Measurements from ENCODE around the gene MLXIP. TPM values are rescaled to one million over a fixed set of nuclear protein-coding genes. Genes with fewer than 3 reads are reported as not detected.

Gene MLXIP
- total and polyA plus RNA-seq, 3 experiments from 2014 or later = 18.3 to 33.9 (median 32.1) TPM

DNA sequence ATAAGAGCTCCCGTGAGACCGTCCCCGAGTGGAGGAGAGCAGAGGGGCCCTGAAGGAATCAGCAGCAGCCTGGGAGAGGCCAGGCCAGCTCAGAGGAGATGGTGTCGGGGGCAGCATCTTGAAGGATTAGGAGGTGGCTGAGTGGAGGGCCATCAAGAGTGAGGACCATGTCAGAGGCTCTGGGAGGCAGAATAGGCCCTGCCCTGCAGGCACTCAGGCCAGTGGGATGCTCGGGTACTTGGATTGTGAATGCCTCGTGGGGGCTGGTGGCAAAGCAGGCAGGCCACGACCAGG lies 47.7 kb downstream of the MLXIP start:
- Histone ChIP-seq H3K4me3 (ENCODE audit: low read length) (no peak overlapping the region), H3K36me3 (ENCODE audit: insufficient read depth, low read length) (peaks cover 36% of the 10 kb centered on the region), H3K27me3 (ENCODE audit: insufficient read depth, low read length, poor library complexity, severe bottlenecking) (no peaks in the 10 kb centered on the region), H3K4me1 (ENCODE audit: insufficient read depth, low read length) (peaks cover 11% of the 10 kb centered on the region), H3K27ac (ENCODE audit: low read depth, low read length) (no peak overlapping the region), H3K9me3 (ENCODE audit: low read length) (no peaks in the 10 kb centered on the region)
- CTCF ChIA-PET = interaction anchor here (1.2 to 5.8 kb wide), 3 partner anchors 58 to 75 kb away, joined by 3 to 94 read pairs (median 4); no protein-coding TSS in a partner anchor
- Mint-ChIP-seq H3K9me3 (no peaks in the 10 kb centered on the region), H3K4me1 (peaks cover 20 to 40% (median 22%) of the 10 kb centered on the region in 3 donors), H3K36me3 (peaks cover 0 to 50% (median 14%) of the 10 kb centered on the region in 3 donors), H3K27me3 (no peaks in the 10 kb centered on the region), H3K4me3 (no peak overlapping the region), H3K27ac (no peak overlapping the region)
- POLR2A ChIA-PET = no interaction called here
- peak in 1 of 5 donors; percentile 8 for DNase-seq

DNA sequence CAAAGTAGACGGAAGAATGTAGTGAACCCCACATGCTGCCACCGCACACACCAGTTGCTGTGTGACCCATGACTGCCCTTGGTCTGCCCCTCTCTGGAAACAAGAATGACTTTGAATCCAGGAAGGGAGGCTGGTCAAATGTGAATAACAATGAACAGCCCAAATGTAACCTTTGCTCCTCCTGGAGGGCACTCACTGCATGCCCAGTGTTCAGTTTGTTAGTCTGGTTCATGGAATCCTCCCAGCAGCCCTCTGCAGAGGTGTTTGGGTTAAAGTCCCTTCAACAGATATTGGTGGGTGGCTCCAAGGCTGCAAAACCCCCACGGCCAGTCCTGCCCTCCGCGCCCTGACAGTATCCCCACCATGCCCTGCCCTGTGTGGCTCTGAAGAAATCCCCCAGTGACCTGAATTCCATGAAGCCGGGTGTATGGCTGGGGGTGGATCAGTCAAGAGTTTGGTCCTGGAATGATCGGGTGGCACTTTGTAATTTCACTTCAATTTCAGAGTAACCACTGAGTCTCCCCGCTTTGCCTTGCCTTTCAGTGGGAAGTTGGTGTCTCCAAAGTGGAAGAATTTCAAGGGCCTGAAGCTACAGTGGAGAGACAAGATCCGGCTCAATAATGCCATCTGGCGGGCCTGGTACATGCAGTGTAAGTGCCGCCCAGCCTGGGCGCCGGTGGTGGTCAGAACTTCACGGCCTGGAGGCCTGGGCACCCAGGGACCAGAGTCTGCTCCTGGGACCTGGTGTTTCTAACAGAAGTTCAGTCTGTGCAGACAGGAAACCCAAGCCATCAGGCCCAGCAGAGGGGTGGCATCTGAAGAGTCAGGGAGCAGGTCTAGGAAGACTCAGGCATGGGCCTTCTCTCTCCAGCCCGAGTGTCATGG lies 48.4 kb downstream of the MLXIP start:
- Mint-ChIP-seq H3K36me3 (peaks cover 0 to 55% (median 14%) of the 10 kb centered on the region in 3 donors), H3K4me3 (no peak overlapping the region), H3K4me1 (peaks cover 16 to 34% (median 18%) of the 10 kb centered on the region in 3 donors), H3K9me3 (no peaks in the 10 kb centered on the region), H3K27me3 (no peaks in the 10 kb centered on the region), H3K27ac (peak overlapping the region in 1 of 8 donors; percentile 22)
- Histone ChIP-seq H3K4me1 (ENCODE audit: insufficient read depth, low read length) (peaks cover 11% of the 10 kb centered on the region), H3K36me3 (ENCODE audit: insufficient read depth, low read length) (peaks cover 36% of the 10 kb centered on the region), H3K9me3 (ENCODE audit: low read length) (no peaks in the 10 kb centered on the region), H3K27ac (ENCODE audit: low read depth, low read length) (no peak overlapping the region), H3K27me3 (ENCODE audit: insufficient read depth, low read length, poor library complexity, severe bottlenecking) (no peaks in the 10 kb centered on the region), H3K4me3 (ENCODE audit: low read length) (no peak overlapping the region)
- DNase-seq = peak in 1 of 5 donors; percentile 26
- POLR2A ChIA-PET = no interaction called here
- CTCF ChIA-PET = interaction anchor here (1.3 to 5.8 kb wide), 2 partner anchors 58 to 72 kb away, joined by 4 to 94 read pairs; no protein-coding TSS in a partner anchor

DNA sequence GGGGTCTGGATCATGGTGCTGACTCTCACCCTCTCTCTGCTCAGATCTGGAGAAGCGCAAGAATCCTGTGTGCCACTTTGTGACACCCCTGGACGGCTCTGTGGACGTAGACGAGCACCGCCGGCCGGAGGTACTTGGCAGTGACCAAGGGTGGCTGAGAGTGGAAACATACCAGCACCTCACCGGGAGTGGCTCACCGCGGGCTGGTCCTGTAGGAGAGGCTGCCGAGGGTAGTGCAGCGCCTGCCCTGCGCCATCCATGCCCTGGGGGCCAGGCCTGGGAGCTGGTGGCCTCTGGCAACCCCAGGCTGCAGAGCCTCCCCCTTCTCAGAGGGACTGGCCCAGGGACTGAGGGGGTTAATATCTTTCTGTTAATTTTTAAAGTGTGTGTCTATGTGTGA lies 49.3 kb downstream of the MLXIP start:
- Histone ChIP-seq H3K36me3 (ENCODE audit: insufficient read depth, low read length) (peaks cover 36% of the 10 kb centered on the region), H3K4me3 (ENCODE audit: low read length) (no peak overlapping the region), H3K9me3 (ENCODE audit: low read length) (no peaks in the 10 kb centered on the region), H3K27me3 (ENCODE audit: insufficient read depth, low read length, poor library complexity, severe bottlenecking) (no peaks in the 10 kb centered on the region), H3K4me1 (ENCODE audit: insufficient read depth, low read length) (peaks cover 10% of the 10 kb centered on the region), H3K27ac (ENCODE audit: low read depth, low read length) (no peak overlapping the region)
- Mint-ChIP-seq H3K27me3 (no peaks in the 10 kb centered on the region), H3K9me3 (no peaks in the 10 kb centered on the region), H3K4me3 (no peak overlapping the region), H3K27ac (peak overlapping the region in 1 of 8 donors; percentile 64), H3K36me3 (peaks cover 0 to 63% (median 14%) of the 10 kb centered on the region in 3 donors), H3K4me1 (peaks cover 14 to 32% (median 15%) of the 10 kb centered on the region in 3 donors)
- ChIA-PET POLR2A (no interaction called here), CTCF (interaction anchor here (1.5 kb wide), 1 partner anchor 73 kb away, joined by 4 read pairs; no protein-coding TSS in a partner anchor)
- DNase-seq = peak in 1 of 5 donors; percentile 37

DNA sequence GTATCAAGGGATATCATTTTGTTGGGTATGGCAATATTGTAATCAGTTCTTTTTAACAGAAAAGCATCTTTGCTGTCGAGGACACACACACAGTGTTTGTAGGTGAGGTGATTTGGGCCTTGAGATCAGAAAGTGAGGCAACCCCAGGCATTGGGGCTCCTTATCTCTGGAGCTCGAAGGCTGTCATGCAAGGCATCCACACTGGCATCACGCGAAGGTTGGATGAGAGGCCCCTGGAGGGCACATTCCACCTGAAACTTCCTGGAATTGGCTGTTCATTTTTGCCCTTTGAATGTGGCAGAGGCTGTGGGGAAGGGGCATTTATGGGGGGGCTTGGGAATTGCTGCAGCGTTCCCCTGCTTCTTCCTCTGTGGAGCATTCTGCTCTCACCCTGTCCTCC lies 49.9 kb downstream of the MLXIP start:
- ChIA-PET POLR2A (no interaction called here), CTCF (interaction anchor here (1.5 kb wide), 1 partner anchor 74 kb away, joined by 4 read pairs; no protein-coding TSS in a partner anchor)
- H3K27me3 Mint-ChIP-seq = no peaks in the 10 kb centered on the region
- Histone ChIP-seq H3K4me3 (ENCODE audit: low read length) (no peak overlapping the region), H3K9me3 (ENCODE audit: low read length) (no peaks in the 10 kb centered on the region), H3K27ac (ENCODE audit: low read depth, low read length) (no peak overlapping the region), H3K4me1 (ENCODE audit: insufficient read depth, low read length) (peaks cover 3% of the 10 kb centered on the region), H3K36me3 (ENCODE audit: insufficient read depth, low read length) (peaks cover 36% of the 10 kb centered on the region), H3K27me3 (ENCODE audit: insufficient read depth, low read length, poor library complexity, severe bottlenecking) (no peaks in the 10 kb centered on the region)
- peaks cover 0 to 70% (median 14%) of the 10 kb centered on the region in 3 donors for H3K36me3 Mint-ChIP-seq
- no peaks in the 10 kb centered on the region for H3K9me3 Mint-ChIP-seq
- H3K4me1 Mint-ChIP-seq = peaks cover 8 to 26% (median 9%) of the 10 kb centered on the region in 3 donors
- H3K4me3 Mint-ChIP-seq = no peak overlapping the region
- H3K27ac Mint-ChIP-seq = no peak overlapping the region
- DNase-seq = peak in 1 of 5 donors; percentile 24

DNA sequence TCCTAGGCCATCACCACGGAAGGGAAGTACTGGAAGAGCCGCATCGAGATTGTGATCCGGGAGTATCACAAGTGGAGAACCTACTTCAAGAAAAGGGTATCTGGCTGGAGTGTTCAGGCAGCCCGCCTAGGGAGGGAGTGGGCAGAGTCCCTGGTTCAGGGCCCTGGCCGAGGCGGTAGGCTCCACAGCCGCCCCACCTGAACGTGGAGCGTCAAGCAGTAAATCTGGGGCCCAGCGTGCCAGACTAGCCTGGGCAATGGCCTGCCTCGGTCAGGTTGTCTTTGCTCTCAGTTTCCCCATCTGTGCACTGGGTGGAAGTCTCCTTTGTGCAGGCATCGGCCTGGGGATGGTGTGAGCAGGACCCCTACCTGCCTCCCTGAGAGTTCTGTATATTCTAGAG lies 50.6 kb downstream of the MLXIP start:
- H3K36me3 ChIP-seq (ENCODE audit: insufficient read depth, low read length) = peaks cover 36% of the 10 kb centered on the region
- ChIA-PET POLR2A (no interaction called here), CTCF (interaction anchor here (1.5 kb wide), 1 partner anchor 75 kb away, joined by 4 read pairs; no protein-coding TSS in a partner anchor)
- Mint-ChIP-seq H3K4me3 (no peak overlapping the region), H3K4me1 (peaks cover 6 to 22% (median 8%) of the 10 kb centered on the region in 3 donors), H3K27me3 (no peaks in the 10 kb centered on the region), H3K36me3 (peaks cover 0 to 76% (median 16%) of the 10 kb centered on the region in 3 donors), H3K9me3 (no peaks in the 10 kb centered on the region), H3K27ac (no peak overlapping the region)
- H3K27ac ChIP-seq (ENCODE audit: low read depth, low read length) = no peak overlapping the region
- no peaks in the 10 kb centered on the region for H3K27me3 ChIP-seq (ENCODE audit: insufficient read depth, low read length, poor library complexity, severe bottlenecking)
- no peaks in the 10 kb centered on the region for H3K4me1 ChIP-seq (ENCODE audit: insufficient read depth, low read length)
- H3K9me3 ChIP-seq (ENCODE audit: low read length) = no peaks in the 10 kb centered on the region
- no peak overlapping the region for H3K4me3 ChIP-seq (ENCODE audit: low read length)
- DNase-seq = no peak

DNA sequence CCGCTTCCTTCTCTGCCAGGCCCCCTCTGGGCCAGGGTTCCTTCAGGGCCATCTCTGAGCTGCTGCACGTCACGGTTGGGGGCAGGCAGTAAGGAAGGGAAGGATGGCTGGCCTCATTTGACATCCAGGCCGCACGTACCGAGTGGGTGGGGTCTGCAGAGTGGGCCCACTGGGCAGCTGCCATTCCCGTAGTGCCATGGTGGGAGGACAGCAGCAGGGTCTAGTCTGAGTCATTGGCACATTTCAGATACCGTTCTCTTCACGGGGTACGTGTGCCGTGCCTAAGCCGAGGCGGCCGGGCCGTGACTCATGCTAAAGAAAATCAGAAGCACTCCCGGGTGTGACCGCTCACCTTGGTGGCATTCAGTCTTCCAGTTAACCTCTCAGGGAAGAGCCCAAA lies 51.6 kb downstream of the MLXIP start:
- no peak for DNase-seq
- Histone ChIP-seq H3K36me3 (ENCODE audit: insufficient read depth, low read length) (peaks cover 36% of the 10 kb centered on the region), H3K4me3 (ENCODE audit: low read length) (no peak overlapping the region), H3K27me3 (ENCODE audit: insufficient read depth, low read length, poor library complexity, severe bottlenecking) (no peaks in the 10 kb centered on the region), H3K9me3 (ENCODE audit: low read length) (no peaks in the 10 kb centered on the region), H3K27ac (ENCODE audit: low read depth, low read length) (no peak overlapping the region), H3K4me1 (ENCODE audit: insufficient read depth, low read length) (no peaks in the 10 kb centered on the region)
- peaks cover 4 to 21% (median 8%) of the 10 kb centered on the region in 3 donors for H3K4me1 Mint-ChIP-seq
- POLR2A ChIA-PET = no interaction called here
- H3K36me3 Mint-ChIP-seq = peaks cover 0 to 81% (median 16%) of the 10 kb centered on the region in 3 donors
- no peak overlapping the region for H3K27ac Mint-ChIP-seq
- H3K9me3 Mint-ChIP-seq = no peaks in the 10 kb centered on the region
- H3K27me3 Mint-ChIP-seq = no peaks in the 10 kb centered on the region
- CTCF ChIA-PET = interaction anchor here (1.2 to 1.5 kb wide), 3 partner anchors 76 to 225 kb away, joined by 3 to 6 read pairs (median 4); no protein-coding TSS in a partner anchor
- no peak overlapping the region for H3K4me3 Mint-ChIP-seq

DNA sequence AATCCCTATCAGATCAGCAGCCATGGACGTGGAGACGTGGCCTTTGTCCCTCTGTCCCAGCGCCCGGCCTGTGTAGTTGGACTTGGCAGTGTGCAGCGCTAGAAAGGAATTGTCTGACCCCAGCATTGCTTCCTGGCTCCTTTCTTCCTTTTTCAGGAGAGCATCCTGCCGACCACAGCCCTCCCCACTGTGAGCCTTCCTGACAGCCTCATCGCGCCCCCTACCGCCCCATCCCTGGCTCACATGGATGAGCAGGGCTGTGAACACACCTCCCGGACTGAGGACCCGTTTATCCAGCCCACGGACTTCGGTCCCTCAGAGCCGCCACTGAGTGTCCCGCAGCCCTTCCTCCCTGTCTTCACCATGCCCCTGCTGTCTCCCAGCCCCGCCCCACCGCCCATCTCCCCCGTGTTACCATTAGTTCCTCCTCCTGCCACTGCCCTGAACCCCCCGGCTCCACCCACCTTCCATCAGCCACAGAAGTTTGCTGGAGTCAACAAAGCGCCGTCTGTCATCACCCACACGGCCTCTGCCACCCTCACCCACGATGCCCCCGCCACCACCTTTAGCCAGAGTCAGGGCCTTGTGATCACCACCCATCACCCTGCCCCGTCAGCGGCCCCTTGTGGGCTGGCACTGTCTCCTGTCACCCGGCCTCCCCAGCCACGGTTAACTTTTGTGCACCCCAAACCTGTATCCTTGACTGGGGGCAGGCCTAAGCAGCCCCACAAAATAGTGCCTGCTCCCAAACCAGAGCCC lies 54.8 kb downstream of the MLXIP start:
- peak in 1 of 5 donors; percentile 44 for DNase-seq
- no peaks in the 10 kb centered on the region for H3K4me1 ChIP-seq (ENCODE audit: insufficient read depth, low read length)
- no peak overlapping the region for H3K4me3 ChIP-seq (ENCODE audit: low read length)
- H3K27me3 ChIP-seq (ENCODE audit: insufficient read depth, low read length, poor library complexity, severe bottlenecking) = no peaks in the 10 kb centered on the region
- Mint-ChIP-seq H3K4me3 (peak overlapping the region in 1 of 7 donors; percentile 18), H3K27me3 (no peaks in the 10 kb centered on the region), H3K36me3 (peaks cover 0 to 77% (median 13%) of the 10 kb centered on the region in 3 donors), H3K9me3 (no peaks in the 10 kb centered on the region), H3K4me1 (peaks cover 0 to 4% (median 0%) of the 10 kb centered on the region in 3 donors), H3K27ac (no peak overlapping the region)
- H3K36me3 ChIP-seq (ENCODE audit: insufficient read depth, low read length) = peaks cover 23% of the 10 kb centered on the region
- no peaks in the 10 kb centered on the region for H3K9me3 ChIP-seq (ENCODE audit: low read length)
- POLR2A ChIA-PET = no interaction called here
- H3K27ac ChIP-seq (ENCODE audit: low read depth, low read length) = no peak overlapping the region
- CTCF ChIA-PET = interaction anchor here (1.4 kb wide), 1 partner anchor 34 kb away, joined by 6 read pairs; no protein-coding TSS in a partner anchor
